SK-N-SH treated with all-trans-retinoic acid at 6 μM for 48 hours (cell line): ENCODE data around the gene DSE.

Experiments
- ATAC-seq: fragments of 200-7000 bp; cut with Tn5 transposase; 3 replicates; pipeline ENCODE4 v1.9.1; 2020; ENCODE audit warnings: mild to moderate bottlenecking, moderate library complexity
- ARNTL ChIP-seq: fragments of 450-650 bp; formaldehyde crosslinking; IDR thresholded peaks from 2 replicates; pipeline ENCODE4 v1.5.0; 2020; ENCODE audit warnings: low read depth, mild to moderate bottlenecking, moderate library complexity, borderline replicate concordance
- BACH2 ChIP-seq: fragments of 250-450 bp; sonication (Bioruptor Pico); IDR thresholded peaks from 2 replicates; pipeline ENCODE4 v1.9.0; 2021; ENCODE audit warnings: mild to moderate bottlenecking, borderline replicate concordance
- CSDC2 ChIP-seq: fragments of 250-450 bp; sonication (Bioruptor Pico); IDR thresholded peaks from 2 replicates; pipeline ENCODE4 v1.5.0; 2020; ENCODE audit warnings: mild to moderate bottlenecking, moderate library complexity
- CSRNP3 ChIP-seq: fragments of 250-450 bp; sonication (Bioruptor Pico); IDR thresholded peaks from 2 replicates; pipeline ENCODE4 v1.5.1; 2021; ENCODE audit warnings: mild to moderate bottlenecking, moderate library complexity
- ESRRG ChIP-seq: fragments of 250-450 bp; sonication (Bioruptor Pico); IDR thresholded peaks from 2 replicates; pipeline ENCODE4 v1.6.1; 2021; ENCODE audit warnings: mild to moderate bottlenecking
- GLIS3 ChIP-seq: fragments of 250-450 bp; sonication (Bioruptor Pico); IDR thresholded peaks from 2 replicates; pipeline ENCODE4 v1.5.0; 2020; ENCODE audit warnings: mild to moderate bottlenecking, moderate library complexity
- ISL1 ChIP-seq: fragments of 250-450 bp; sonication (Bioruptor Pico); IDR thresholded peaks from 2 replicates; pipeline ENCODE4 v2.1.2; 2022; ENCODE audit warnings: mild to moderate bottlenecking, moderate library complexity
- OSR1 ChIP-seq: fragments of 250-450 bp; sonication (Bioruptor Pico); IDR thresholded peaks from 2 replicates; pipeline ENCODE4 v1.8.0; 2022; ENCODE audit warnings: moderate library complexity, mild to moderate bottlenecking, inconsistent platforms
- PATZ1 ChIP-seq: fragments of 250-450 bp; sonication (Bioruptor Pico); IDR thresholded peaks from 2 replicates; pipeline ENCODE4 v1.8.0; 2020; ENCODE audit warnings: mild to moderate bottlenecking, moderate library complexity, borderline replicate concordance
- RARB ChIP-seq: fragments of 250-450 bp; sonication (Bioruptor Pico); IDR thresholded peaks from 2 replicates; pipeline ENCODE4 v1.8.0; 2021; ENCODE audit warnings: mild to moderate bottlenecking, moderate library complexity
- SNAI2 ChIP-seq: fragments of 250-450 bp; sonication (Bioruptor Pico); IDR thresholded peaks from 2 replicates; pipeline ENCODE4 v1.5.0; 2020; ENCODE audit warnings: mild to moderate bottlenecking, moderate library complexity
- TCF4 ChIP-seq: fragments of 250-450 bp; sonication (Bioruptor Pico); IDR thresholded peaks from 2 replicates; pipeline ENCODE4 v1.8.0; 2021; ENCODE audit warnings: mild to moderate bottlenecking, moderate library complexity, borderline replicate concordance
- ZC3H10 ChIP-seq: fragments of 250-450 bp; sonication (Bioruptor Pico); IDR thresholded peaks from 2 replicates; pipeline ENCODE4 v1.5.1; 2021; ENCODE audit warnings: mild to moderate bottlenecking, moderate library complexity
- ZFP3 ChIP-seq: fragments of 250-450 bp; sonication (Bioruptor Pico); IDR thresholded peaks from 2 replicates; pipeline ENCODE4 v1.5.0; 2020; ENCODE audit warnings: mild to moderate bottlenecking, moderate library complexity
- ZNF565 ChIP-seq: fragments of 450-650 bp; formaldehyde crosslinking; conservative IDR thresholded peaks from 2 replicates; pipeline ENCODE4 v1.5.0; 2020; ENCODE audit warnings: low read depth, mild to moderate bottlenecking, moderate library complexity
- ZNF70 ChIP-seq: fragments of 450-650 bp; formaldehyde crosslinking; IDR thresholded peaks from 2 replicates; pipeline ENCODE4 v1.5.0; 2020; ENCODE audit warnings: mild to moderate bottlenecking, moderate library complexity
- ZNF8 ChIP-seq: fragments of 450-650 bp; formaldehyde crosslinking; IDR thresholded peaks from 2 replicates; pipeline ENCODE4 v1.5.0; 2020; ENCODE audit warnings: mild to moderate bottlenecking, moderate library complexity
- TF ChIP-seq, protein P1 (sequence below): fragments of 250-450 bp; sonication (Bioruptor Pico); IDR thresholded peaks from 2 replicates; pipeline ENCODE4 v1.5.1; 2020; ENCODE audit warnings: low read depth, mild to moderate bottlenecking, moderate library complexity
- TF ChIP-seq, protein P2 (sequence below): fragments of 250-450 bp; sonication (Bioruptor Pico); IDR thresholded peaks from 2 replicates; pipeline ENCODE4 v1.5.0; 2020; ENCODE audit warnings: mild to moderate bottlenecking, moderate library complexity
- TF ChIP-seq, protein P3 (sequence below): fragments of 250-450 bp; sonication (Bioruptor Pico); IDR thresholded peaks from 2 replicates; pipeline ENCODE4 v1.8.0; 2021; ENCODE audit warnings: low read depth, mild to moderate bottlenecking, moderate library complexity, borderline replicate concordance

The DSE gene

GRCh38 chr6:116351101-116351500 lies 19.6 kb upstream of the DSE start:
- ATAC-seq = no peak
- TF ChIP-seq, protein P1, sequence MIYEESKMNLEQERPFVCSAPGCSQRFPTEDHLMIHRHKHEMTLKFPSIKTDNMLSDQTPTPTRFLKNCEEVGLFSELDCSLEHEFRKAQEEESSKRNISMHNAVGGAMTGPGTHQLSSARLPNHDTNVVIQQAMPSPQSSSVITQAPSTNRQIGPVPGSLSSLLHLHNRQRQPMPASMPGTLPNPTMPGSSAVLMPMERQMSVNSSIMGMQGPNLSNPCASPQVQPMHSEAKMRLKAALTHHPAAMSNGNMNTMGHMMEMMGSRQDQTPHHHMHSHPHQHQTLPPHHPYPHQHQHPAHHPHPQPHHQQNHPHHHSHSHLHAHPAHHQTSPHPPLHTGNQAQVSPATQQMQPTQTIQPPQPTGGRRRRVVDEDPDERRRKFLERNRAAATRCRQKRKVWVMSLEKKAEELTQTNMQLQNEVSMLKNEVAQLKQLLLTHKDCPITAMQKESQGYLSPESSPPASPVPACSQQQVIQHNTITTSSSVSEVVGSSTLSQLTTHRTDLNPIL (CRISPR knock-in tag) = no peak
- TF ChIP-seq ISL1 (CRISPR knock-in tag) (no peak), SNAI2 (CRISPR knock-in tag) (no peak)

DNA sequence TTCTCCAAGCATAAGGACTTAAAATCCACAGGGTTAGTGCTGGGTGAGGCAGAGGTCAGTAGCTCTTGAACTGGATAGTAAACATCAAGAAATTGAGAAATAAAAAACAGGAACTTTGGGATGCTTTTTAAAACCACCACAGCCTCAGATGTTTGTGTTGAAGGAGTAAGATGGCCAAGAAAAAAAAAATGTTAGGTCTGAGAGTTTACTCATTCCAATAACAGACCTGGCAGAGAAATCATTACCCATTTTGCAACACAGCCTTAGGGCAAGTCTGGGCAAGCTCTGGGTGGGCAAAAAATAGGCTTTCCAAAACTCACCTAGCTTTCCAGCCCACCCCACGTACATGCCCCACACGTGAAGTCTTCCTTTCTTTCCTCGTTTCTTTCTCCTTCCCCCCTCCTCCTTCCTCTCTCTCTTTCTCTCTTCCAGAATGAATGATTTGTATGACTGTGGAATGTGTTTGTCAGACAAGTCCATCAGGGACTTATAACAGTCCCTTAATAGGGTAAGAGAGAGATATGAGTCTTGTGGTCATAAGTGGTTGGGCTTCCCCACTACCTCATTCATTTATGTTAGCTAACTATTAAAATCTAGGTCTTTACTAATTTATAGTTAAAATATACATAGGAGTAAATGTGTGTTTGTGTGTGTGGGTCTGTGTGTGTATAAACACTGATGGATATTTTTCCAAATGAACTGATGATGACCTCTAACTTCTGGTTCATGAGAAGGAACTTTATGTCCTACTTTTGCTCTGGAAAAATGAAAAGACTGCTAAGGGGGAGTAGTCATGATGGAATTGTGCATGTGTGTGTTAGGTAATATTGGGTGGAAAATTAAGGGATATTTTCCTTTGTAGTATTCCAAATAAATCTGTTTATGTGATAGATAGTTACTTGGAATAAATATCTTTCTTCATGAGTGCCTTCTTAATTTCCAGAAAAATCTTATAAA lies 18.0 kb upstream of the DSE start:
- TF ChIP-seq CSDC2 (CRISPR knock-in tag) (no peak), ARNTL (CRISPR knock-in tag) (no peak), CSRNP3 (no peak), OSR1 (CRISPR knock-in tag) (no peak), BACH2 (CRISPR knock-in tag) (no peak), GLIS3 (CRISPR knock-in tag) (no peak)
- TF ChIP-seq, protein P1 (CRISPR knock-in tag) = no peak
- ATAC-seq = no peak

DNA sequence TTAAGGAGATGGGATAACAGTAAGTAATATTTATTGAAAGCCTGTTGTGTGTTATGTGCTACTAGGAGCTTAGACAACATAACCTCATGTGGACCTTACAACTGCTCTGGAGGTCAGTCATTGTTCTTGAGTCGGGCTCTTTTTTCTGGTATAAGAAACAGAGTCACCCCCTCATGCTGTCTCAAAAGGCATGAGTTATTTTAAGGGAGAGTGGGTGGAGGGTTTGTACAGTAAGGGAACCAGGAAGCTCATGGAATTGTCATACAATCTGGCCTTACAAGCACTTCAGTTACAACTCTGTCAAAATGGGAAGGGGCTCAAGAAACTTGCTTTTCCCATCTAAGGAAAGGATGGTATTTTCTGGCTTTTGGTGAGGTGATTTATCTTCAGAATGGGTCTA lies 16.5 kb upstream of the DSE start:
- TF ChIP-seq ZNF70 = no peak
- no peak for TF ChIP-seq ESRRG (CRISPR knock-in tag)
- TF ChIP-seq, protein P2, sequence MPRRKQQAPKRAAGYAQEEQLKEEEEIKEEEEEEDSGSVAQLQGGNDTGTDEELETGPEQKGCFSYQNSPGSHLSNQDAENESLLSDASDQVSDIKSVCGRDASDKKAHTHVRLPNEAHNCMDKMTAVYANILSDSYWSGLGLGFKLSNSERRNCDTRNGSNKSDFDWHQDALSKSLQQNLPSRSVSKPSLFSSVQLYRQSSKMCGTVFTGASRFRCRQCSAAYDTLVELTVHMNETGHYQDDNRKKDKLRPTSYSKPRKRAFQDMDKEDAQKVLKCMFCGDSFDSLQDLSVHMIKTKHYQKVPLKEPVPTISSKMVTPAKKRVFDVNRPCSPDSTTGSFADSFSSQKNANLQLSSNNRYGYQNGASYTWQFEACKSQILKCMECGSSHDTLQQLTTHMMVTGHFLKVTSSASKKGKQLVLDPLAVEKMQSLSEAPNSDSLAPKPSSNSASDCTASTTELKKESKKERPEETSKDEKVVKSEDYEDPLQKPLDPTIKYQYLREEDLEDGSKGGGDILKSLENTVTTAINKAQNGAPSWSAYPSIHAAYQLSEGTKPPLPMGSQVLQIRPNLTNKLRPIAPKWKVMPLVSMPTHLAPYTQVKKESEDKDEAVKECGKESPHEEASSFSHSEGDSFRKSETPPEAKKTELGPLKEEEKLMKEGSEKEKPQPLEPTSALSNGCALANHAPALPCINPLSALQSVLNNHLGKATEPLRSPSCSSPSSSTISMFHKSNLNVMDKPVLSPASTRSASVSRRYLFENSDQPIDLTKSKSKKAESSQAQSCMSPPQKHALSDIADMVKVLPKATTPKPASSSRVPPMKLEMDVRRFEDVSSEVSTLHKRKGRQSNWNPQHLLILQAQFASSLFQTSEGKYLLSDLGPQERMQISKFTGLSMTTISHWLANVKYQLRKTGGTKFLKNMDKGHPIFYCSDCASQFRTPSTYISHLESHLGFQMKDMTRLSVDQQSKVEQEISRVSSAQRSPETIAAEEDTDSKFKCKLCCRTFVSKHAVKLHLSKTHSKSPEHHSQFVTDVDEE (CRISPR knock-in tag) = no peak
- no peak for TF ChIP-seq ZFP3 (CRISPR knock-in tag)
- no peak for TF ChIP-seq TCF4 (CRISPR knock-in tag)
- TF ChIP-seq, protein P3, sequence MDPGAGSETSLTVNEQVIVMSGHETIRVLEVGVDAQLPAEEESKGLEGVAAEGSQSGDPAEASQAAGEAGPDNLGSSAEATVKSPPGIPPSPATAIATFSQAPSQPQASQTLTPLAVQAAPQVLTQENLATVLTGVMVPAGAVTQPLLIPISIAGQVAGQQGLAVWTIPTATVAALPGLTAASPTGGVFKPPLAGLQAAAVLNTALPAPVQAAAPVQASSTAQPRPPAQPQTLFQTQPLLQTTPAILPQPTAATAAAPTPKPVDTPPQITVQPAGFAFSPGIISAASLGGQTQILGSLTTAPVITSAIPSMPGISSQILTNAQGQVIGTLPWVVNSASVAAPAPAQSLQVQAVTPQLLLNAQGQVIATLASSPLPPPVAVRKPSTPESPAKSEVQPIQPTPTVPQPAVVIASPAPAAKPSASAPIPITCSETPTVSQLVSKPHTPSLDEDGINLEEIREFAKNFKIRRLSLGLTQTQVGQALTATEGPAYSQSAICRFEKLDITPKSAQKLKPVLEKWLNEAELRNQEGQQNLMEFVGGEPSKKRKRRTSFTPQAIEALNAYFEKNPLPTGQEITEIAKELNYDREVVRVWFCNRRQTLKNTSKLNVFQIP (CRISPR knock-in tag) = no peak
- TF ChIP-seq ARNTL (CRISPR knock-in tag) = no peak
- no peak for TF ChIP-seq ISL1 (CRISPR knock-in tag)
- TF ChIP-seq PATZ1 (CRISPR knock-in tag) = no peak
- TF ChIP-seq ZNF8 (CRISPR knock-in tag) = no peak
- no peak for TF ChIP-seq ZNF565 (CRISPR knock-in tag)
- TF ChIP-seq ZC3H10 (CRISPR knock-in tag) = no peak
- TF ChIP-seq RARB (CRISPR knock-in tag) = no peak
- TF ChIP-seq CSDC2 (CRISPR knock-in tag) = no peak

More for the DNA sequence above, 16.5 kb upstream of the DSE start:
- no peak for ATAC-seq
